Endothelial cell (in vitro differentiated cells): ENCODE results near the gene KLHL30. TPM values are rescaled to one million over a fixed set of nuclear protein-coding genes. Genes with fewer than 3 reads are reported as not detected.

Experiments used
- DNase-seq: peaks from one replicate; pipeline ENCODE4 v3.0.0; 2021; ENCODE audit warnings: low spot score
- H3K27ac Mint-ChIP-seq: one replicate; pipeline ENCODE4 v1.8.0; 2021; ENCODE audit warnings: mixed read lengths, inconsistent platforms; ENCODE audit not compliant: unreplicated experiment
- H3K27me3 Mint-ChIP-seq: one replicate; pipeline ENCODE4 v1.8.0; 2021; ENCODE audit warnings: mild to moderate bottlenecking, moderate library complexity, mixed read lengths, inconsistent platforms; ENCODE audit not compliant: unreplicated experiment
- H3K36me3 Mint-ChIP-seq: one replicate; pipeline ENCODE4 v1.8.0; 2021; ENCODE audit warnings: mild to moderate bottlenecking, low read depth, mixed read lengths, inconsistent platforms; ENCODE audit not compliant: unreplicated experiment
- H3K4me1 Mint-ChIP-seq: one replicate; pipeline ENCODE4 v1.8.0; 2021; ENCODE audit warnings: mild to moderate bottlenecking, mixed read lengths, inconsistent platforms; ENCODE audit not compliant: unreplicated experiment
- H3K4me3 Mint-ChIP-seq: one replicate; pipeline ENCODE4 v1.8.0; 2021; ENCODE audit warnings: mild to moderate bottlenecking, mixed read lengths, inconsistent platforms; ENCODE audit not compliant: unreplicated experiment
- H3K9me3 Mint-ChIP-seq: one replicate; pipeline ENCODE4 v1.8.0; 2021; ENCODE audit warnings: mixed read lengths, inconsistent platforms; ENCODE audit not compliant: unreplicated experiment
- total RNA-seq: library from RNA; stranded (reverse); fragmentation: NEBNext Ultra II Directional; extraction: Animal tissue kit (Norgen Biotek cat#: 25700); gene quantifications from one replicate; pipeline ENCODE4 v1.2.1, GENCODE V29; 2021; ENCODE audit not compliant: unreplicated experiment
- TF ChIP-seq, protein P1 (sequence below): fragments of 200-600 bp; sonication (generic); IDR thresholded peaks from one replicate; pipeline ENCODE4 v1.5.0; 2021; ENCODE audit warnings: antibody characterized with exemption; ENCODE audit not compliant: unreplicated experiment

Gene KLHL30
- total RNA-seq, 1 donor from 2014 or later: not detected

GRCh38 chr2:238106339-238106697 lies 32.1 kb upstream of the KLHL30 start:
- no peaks in the 10 kb centered on the region for H3K4me1 Mint-ChIP-seq
- no peak overlapping the region for H3K27ac Mint-ChIP-seq
- no peak for DNase-seq
- TF ChIP-seq, protein P1, sequence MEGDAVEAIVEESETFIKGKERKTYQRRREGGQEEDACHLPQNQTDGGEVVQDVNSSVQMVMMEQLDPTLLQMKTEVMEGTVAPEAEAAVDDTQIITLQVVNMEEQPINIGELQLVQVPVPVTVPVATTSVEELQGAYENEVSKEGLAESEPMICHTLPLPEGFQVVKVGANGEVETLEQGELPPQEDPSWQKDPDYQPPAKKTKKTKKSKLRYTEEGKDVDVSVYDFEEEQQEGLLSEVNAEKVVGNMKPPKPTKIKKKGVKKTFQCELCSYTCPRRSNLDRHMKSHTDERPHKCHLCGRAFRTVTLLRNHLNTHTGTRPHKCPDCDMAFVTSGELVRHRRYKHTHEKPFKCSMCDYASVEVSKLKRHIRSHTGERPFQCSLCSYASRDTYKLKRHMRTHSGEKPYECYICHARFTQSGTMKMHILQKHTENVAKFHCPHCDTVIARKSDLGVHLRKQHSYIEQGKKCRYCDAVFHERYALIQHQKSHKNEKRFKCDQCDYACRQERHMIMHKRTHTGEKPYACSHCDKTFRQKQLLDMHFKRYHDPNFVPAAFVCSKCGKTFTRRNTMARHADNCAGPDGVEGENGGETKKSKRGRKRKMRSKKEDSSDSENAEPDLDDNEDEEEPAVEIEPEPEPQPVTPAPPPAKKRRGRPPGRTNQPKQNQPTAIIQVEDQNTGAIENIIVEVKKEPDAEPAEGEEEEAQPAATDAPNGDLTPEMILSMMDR: no peak
- no peak overlapping the region for H3K4me3 Mint-ChIP-seq
- no peaks in the 10 kb centered on the region for H3K9me3 Mint-ChIP-seq
- H3K36me3 Mint-ChIP-seq: no peaks in the 10 kb centered on the region
- H3K27me3 Mint-ChIP-seq: peaks cover 5% of the 10 kb centered on the region

GRCh38 chr2:238106698-238107524 lies 31.6 kb upstream of the KLHL30 start:
- TF ChIP-seq, protein P1: no peak
- H3K27me3 Mint-ChIP-seq: peaks cover 5% of the 10 kb centered on the region
- no peak overlapping the region for H3K27ac Mint-ChIP-seq
- no peaks in the 10 kb centered on the region for H3K9me3 Mint-ChIP-seq
- H3K36me3 Mint-ChIP-seq: no peaks in the 10 kb centered on the region
- H3K4me3 Mint-ChIP-seq: no peak overlapping the region
- no peaks in the 10 kb centered on the region for H3K4me1 Mint-ChIP-seq
- DNase-seq: no peak

DNA sequence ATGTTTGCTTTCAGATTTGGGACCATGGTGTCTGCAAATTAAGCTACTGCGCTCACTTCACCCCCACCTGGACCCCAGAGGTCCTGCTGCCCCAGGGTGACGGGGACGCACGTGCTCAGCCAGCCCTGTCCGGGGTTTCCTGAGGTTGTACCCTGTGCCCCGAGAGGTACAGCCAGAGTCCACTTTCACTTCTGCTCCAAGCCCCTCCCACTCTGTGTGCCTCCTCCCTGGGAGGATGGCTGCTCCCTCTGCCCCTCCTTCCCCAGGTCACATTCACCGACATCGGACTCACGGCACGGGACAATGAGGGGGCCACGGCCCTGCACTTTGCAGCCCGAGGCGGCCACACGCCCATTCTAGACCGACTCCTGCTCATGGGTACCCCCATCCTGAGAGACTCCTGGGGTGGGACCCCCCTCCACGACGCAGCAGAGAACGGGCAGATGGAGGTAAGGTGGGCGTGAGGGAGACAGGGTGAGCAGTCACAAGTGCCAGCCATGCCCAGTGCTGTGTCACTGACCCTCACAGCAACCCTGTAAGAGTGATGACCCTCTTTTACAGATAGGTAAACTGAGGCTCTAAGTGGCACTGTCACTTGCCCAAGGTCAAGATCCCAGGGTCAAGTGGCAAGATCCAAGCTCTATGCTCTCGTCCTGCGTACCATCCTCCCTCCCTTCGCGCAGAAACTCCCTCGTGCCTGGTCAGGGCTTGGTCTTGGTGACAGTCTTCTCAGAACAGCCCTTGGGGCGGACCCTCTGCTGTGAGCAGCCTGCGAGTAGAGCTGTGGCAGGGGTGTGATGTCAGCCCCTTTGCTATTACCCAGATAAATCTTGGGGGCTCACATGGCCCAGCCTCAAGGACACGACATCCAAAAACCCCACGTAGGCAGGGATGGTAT lies 30.7 kb upstream of the KLHL30 start:
- Mint-ChIP-seq H3K27me3 (peaks cover 5% of the 10 kb centered on the region), H3K27ac (no peak overlapping the region), H3K9me3 (peaks cover 1% of the 10 kb centered on the region), H3K36me3 (no peaks in the 10 kb centered on the region), H3K4me1 (no peaks in the 10 kb centered on the region), H3K4me3 (no peak overlapping the region)
- no peak for DNase-seq
- TF ChIP-seq, protein P1: no peak

GRCh38 chr2:238108423-238109183 lies 29.9 kb upstream of the KLHL30 start:
- DNase-seq: no peak
- Mint-ChIP-seq H3K4me3 (no peak overlapping the region), H3K27ac (no peak overlapping the region)

More at GRCh38 chr2:238108423-238109183, 29.9 kb upstream of the KLHL30 start:
- no peaks in the 10 kb centered on the region for H3K36me3 Mint-ChIP-seq
- TF ChIP-seq, protein P1: no peak
- H3K27me3 Mint-ChIP-seq: peaks cover 5% of the 10 kb centered on the region
- peaks cover 6% of the 10 kb centered on the region for H3K9me3 Mint-ChIP-seq
- H3K4me1 Mint-ChIP-seq: no peaks in the 10 kb centered on the region
